H9 (cell line): Measurements from ENCODE around the gene WNT2. TPM values are rescaled to one million over a fixed set of nuclear protein-coding genes. Genes with fewer than 3 reads are reported as not detected.

Experiments
- DNase-seq: peaks from one replicate; pipeline ENCODE4 v3.0.0-alpha.2; 2017
- H2AFZ ChIP-seq: one replicate; pipeline ENCODE4 v1.6.1; 2013; ENCODE audit warnings: mild to moderate bottlenecking, low read length, control low read depth, moderate library complexity
- H2AK5ac ChIP-seq: 2 replicates; pipeline ENCODE4 v1.6.1; 2013; ENCODE audit warnings: low read length, control low read depth, mixed read lengths; ENCODE audit not compliant: insufficient read length
- H2BK120ac ChIP-seq: one replicate; pipeline ENCODE4 v1.6.1; 2013; ENCODE audit warnings: low read depth, mild to moderate bottlenecking, low read length, control low read depth, inconsistent platforms; ENCODE audit not compliant: poor library complexity, severe bottlenecking
- H2BK12ac ChIP-seq: 2 replicates; pipeline ENCODE4 v1.6.1; 2013; ENCODE audit warnings: low read length, control low read depth, mixed read lengths, low read depth; ENCODE audit not compliant: insufficient read length
- H2BK15ac ChIP-seq: 2 replicates; pipeline ENCODE4 v1.6.1; 2013; ENCODE audit warnings: low read depth, low read length, control low read depth
- H2BK20ac ChIP-seq: one replicate; pipeline ENCODE4 v1.6.1; 2013; ENCODE audit warnings: low read depth, mild to moderate bottlenecking, low read length, control low read depth, inconsistent platforms; ENCODE audit not compliant: poor library complexity, severe bottlenecking
- H2BK5ac ChIP-seq: 2 replicates; pipeline ENCODE4 v1.6.1; 2013; ENCODE audit warnings: low read length, control low read depth, mixed read lengths; ENCODE audit not compliant: insufficient read length
- H3K14ac ChIP-seq: 2 replicates; pipeline ENCODE4 v1.6.1; 2013; ENCODE audit warnings: low read length, control low read depth; ENCODE audit not compliant: insufficient read depth
- H3K18ac ChIP-seq: 2 replicates; pipeline ENCODE4 v1.6.1; 2013; ENCODE audit warnings: low read depth, mild to moderate bottlenecking, mixed read lengths, low read length, control low read depth; ENCODE audit not compliant: insufficient read length
- H3K23ac ChIP-seq: 2 replicates; pipeline ENCODE4 v1.6.1; 2013; ENCODE audit warnings: low read length, control low read depth, mixed read lengths, low read depth; ENCODE audit not compliant: insufficient read length
- H3K23me2 ChIP-seq: 2 replicates; pipeline ENCODE4 v1.6.1; 2013; ENCODE audit warnings: low read depth, mild to moderate bottlenecking, mixed read lengths, low read length, control low read depth; ENCODE audit not compliant: insufficient read length, poor library complexity, severe bottlenecking
- H3K27ac ChIP-seq: 2 replicates; pipeline ENCODE4 v1.5.1; 2013; ENCODE audit warnings: low read length, control low read depth, mixed read lengths, low read depth; ENCODE audit not compliant: insufficient read length
- H3K27me3 ChIP-seq: 2 replicates; pipeline ENCODE4 v1.6.1; 2013; ENCODE audit warnings: low read length, control low read depth, inconsistent platforms; ENCODE audit not compliant: insufficient read depth
- H3K4ac ChIP-seq: 2 replicates; pipeline ENCODE4 v1.6.1; 2013; ENCODE audit warnings: low read depth, mild to moderate bottlenecking, control low read depth, inconsistent platforms, low read length, moderate library complexity
- H3K4me1 ChIP-seq: 2 replicates; pipeline ENCODE4 v1.6.1; 2013; ENCODE audit warnings: low read length, control low read depth, inconsistent platforms; ENCODE audit not compliant: insufficient read depth
- H3K4me2 ChIP-seq: 2 replicates; pipeline ENCODE4 v1.6.1; 2013; ENCODE audit warnings: low read length, control low read depth, mixed read lengths; ENCODE audit not compliant: insufficient read length, insufficient read depth
- H3K56ac ChIP-seq: 2 replicates; pipeline ENCODE4 v1.6.1; 2013; ENCODE audit warnings: low read depth, mild to moderate bottlenecking, mixed read lengths, low read length, control low read depth; ENCODE audit not compliant: insufficient read length
- H3K79me1 ChIP-seq: 2 replicates; pipeline ENCODE4 v1.6.1; 2013; ENCODE audit warnings: low read depth, mild to moderate bottlenecking, moderate library complexity, low read length, control low read depth, inconsistent platforms; ENCODE audit not compliant: insufficient read depth, poor library complexity, severe bottlenecking
- H3K79me2 ChIP-seq: 2 replicates; pipeline ENCODE4 v1.6.1; 2013; ENCODE audit warnings: low read length, control low read depth, inconsistent platforms; ENCODE audit not compliant: insufficient read depth
- H3K9ac ChIP-seq: 2 replicates; pipeline ENCODE4 v1.6.1; 2013; ENCODE audit warnings: low read length, control low read depth, mixed read lengths; ENCODE audit not compliant: insufficient read length; ENCODE audit errors: extremely low read depth
- H3K9me3 ChIP-seq: one replicate; pipeline ENCODE4 v1.6.1; 2013; ENCODE audit warnings: low read depth, low read length, inconsistent platforms; ENCODE audit not compliant: control insufficient read depth
- H3T11ph ChIP-seq: one replicate; pipeline ENCODE4 v1.6.1; 2013; ENCODE audit warnings: mild to moderate bottlenecking, low read length, control low read depth, inconsistent platforms
- H4K20me1 ChIP-seq: one replicate; pipeline ENCODE4 v1.6.1; 2013; ENCODE audit not compliant: control insufficient read depth, insufficient read length, insufficient read depth
- H4K5ac ChIP-seq: 2 replicates; pipeline ENCODE4 v1.6.1; 2013; ENCODE audit warnings: low read depth, mild to moderate bottlenecking, mixed read lengths, low read length, control low read depth; ENCODE audit not compliant: insufficient read length
- H4K8ac ChIP-seq: replicated peaks from 2 replicates; pipeline ENCODE4 v1.6.1; 2013; ENCODE audit warnings: low read length, control low read depth, mixed read lengths, low read depth; ENCODE audit not compliant: insufficient read length
- H4K91ac ChIP-seq: 2 replicates; pipeline ENCODE4 v1.6.1; 2013; ENCODE audit warnings: low read depth, mild to moderate bottlenecking, moderate library complexity, mixed read lengths, low read length, control low read depth; ENCODE audit not compliant: insufficient read length
- H3K27ac Mint-ChIP-seq, 3 experiments: 2 replicates in 2 of 3; 3 replicates in 1 of 3; pipeline ENCODE4 v1.8.0; 2020 to 2021; ENCODE audit warnings: mixed read lengths in 3 of 3, mild to moderate bottlenecking in 1 of 3, moderate library complexity in 1 of 3
- H3K27me3 Mint-ChIP-seq: 2 replicates; pipeline ENCODE4 v1.8.0; 2021; ENCODE audit warnings: low read depth, mild to moderate bottlenecking, moderate library complexity, mixed read lengths
- H3K36me3 Mint-ChIP-seq, 3 experiments: 2 replicates in 2 of 3; 3 replicates in 1 of 3; pipeline ENCODE4 v1.8.0; 2020 to 2021; ENCODE audit warnings: low read depth in 3 of 3, mixed read lengths in 3 of 3; ENCODE audit not compliant: insufficient read depth in 1 of 3
- H3K4me1 Mint-ChIP-seq, 2 experiments: 2 replicates each; pipeline ENCODE4 v1.8.0; 2020; ENCODE audit warnings: mixed read lengths in 2 of 2
- H3K4me3 Mint-ChIP-seq, 2 experiments: 2 replicates in 1 of 2; 3 replicates in 1 of 2; pipeline ENCODE4 v1.8.0; 2020 to 2021; ENCODE audit warnings: mild to moderate bottlenecking in 2 of 2, mixed read lengths in 2 of 2, moderate library complexity in 1 of 2
- H3K9me3 Mint-ChIP-seq, 2 experiments: 2 replicates in 1 of 2; 3 replicates in 1 of 2; pipeline ENCODE4 v1.8.0; 2020; ENCODE audit warnings: mild to moderate bottlenecking in 2 of 2, mixed read lengths in 2 of 2, moderate library complexity in 1 of 2
- WGBS: extraction: QIAGEN DNeasy Blood & Tissue Kit; methylation state at CpG from one replicate; pipeline ENCODE4 v1.1.7; 2013; ENCODE audit warnings: missing lambda C conversion rate, low lambda C conversion rate, mixed read lengths; ENCODE audit not compliant: insufficient read length; ENCODE audit errors: extremely low coverage; 5-methylcytosine and 5-hydroxymethylcytosine counted together
- total RNA-seq: library from RNA; stranded (reverse); gene quantifications from 2 replicates; pipeline ENCODE4 v1.2.1, GENCODE V29; 2021
- TF ChIP-seq, protein P1 (sequence below): fragments of 200-600 bp; sonication (generic); conservative IDR thresholded peaks from 3 replicates; pipeline ENCODE4 v1.8.0; 2021; ENCODE audit warnings: antibody characterized with exemption, mild to moderate bottlenecking

Gene WNT2
- total RNA-seq, 1 experiment from 2014 or later = not detected

DNA sequence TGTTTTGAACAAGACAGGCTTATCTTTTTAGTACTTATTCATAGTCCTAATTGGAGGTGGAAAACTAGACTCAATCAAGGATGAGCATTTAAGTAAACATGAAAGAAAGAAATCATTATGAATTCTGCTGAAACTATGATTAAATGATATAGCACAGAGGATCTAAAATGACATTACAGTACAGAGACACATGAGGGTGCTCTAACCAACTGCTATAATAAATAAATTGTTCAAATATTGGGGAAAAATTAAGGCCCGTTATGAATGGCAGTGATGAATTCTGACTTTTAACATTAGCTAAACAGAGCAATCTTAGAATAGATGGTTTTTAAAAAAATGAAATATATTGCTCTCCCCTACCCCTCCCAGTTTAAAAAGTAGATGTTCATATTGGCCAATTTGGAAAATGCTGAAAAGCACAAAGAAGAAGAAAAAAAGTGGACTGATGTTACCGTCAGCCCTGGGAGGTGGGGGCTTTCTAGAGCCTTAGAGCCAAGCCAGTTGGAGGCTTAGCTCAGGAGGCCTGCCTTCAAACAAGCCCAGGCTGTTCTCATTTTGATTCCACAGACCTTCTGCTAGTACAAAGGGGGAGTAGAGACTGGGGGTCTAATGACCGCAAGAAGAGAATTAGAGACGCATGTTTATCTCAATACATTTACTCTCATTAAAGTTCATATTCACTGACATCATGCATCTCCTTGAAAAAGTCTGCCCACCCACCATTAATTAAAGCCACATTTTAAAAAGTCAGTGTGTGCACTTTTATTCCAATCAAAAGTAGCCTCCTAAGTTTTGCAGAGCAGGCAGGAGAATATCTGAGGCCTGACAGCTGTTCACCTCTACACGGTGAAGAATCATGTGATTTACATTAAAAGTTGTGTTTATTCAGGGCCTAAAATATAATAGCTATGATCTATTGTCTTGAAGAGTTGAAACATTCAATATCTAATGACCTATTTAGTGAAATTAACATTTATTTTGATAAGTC is 10.0 kb downstream of the WNT2 start:
- no peak overlapping the region for H3K9ac ChIP-seq
- no CpG with 5 or more reads among the region's 5 CpGs for WGBS
- H3K79me2 ChIP-seq = no peaks in the 10 kb centered on the region
- H3K4me1 ChIP-seq = no peaks in the 10 kb centered on the region
- no peak overlapping the region for H3K27ac ChIP-seq
- H4K5ac ChIP-seq = no peak overlapping the region
- H3K4ac ChIP-seq = no peak overlapping the region
- H2BK20ac ChIP-seq = no peak overlapping the region
- Mint-ChIP-seq H3K4me3 (no peak overlapping the region), H3K4me1 (peaks cover 16 to 18% of the 10 kb centered on the region in 2 experiments), H3K27me3 (peaks cover 12% of the 10 kb centered on the region), H3K9me3 (no peaks in the 10 kb centered on the region), H3K36me3 (no peaks in the 10 kb centered on the region), H3K27ac (no peak overlapping the region)
- H2BK12ac ChIP-seq = no peak overlapping the region
- H2BK120ac ChIP-seq = no peak overlapping the region
- no peak for DNase-seq
- H3K27me3 ChIP-seq = no peaks in the 10 kb centered on the region; the same call in 1 of the 2 replicates
- H3K18ac ChIP-seq = no peak overlapping the region
- H2BK15ac ChIP-seq = no peak overlapping the region
- H4K20me1 ChIP-seq = no peaks in the 10 kb centered on the region
- H3K9me3 ChIP-seq = no peaks in the 10 kb centered on the region
- H2AFZ ChIP-seq = no peak overlapping the region
- TF ChIP-seq, protein P1, sequence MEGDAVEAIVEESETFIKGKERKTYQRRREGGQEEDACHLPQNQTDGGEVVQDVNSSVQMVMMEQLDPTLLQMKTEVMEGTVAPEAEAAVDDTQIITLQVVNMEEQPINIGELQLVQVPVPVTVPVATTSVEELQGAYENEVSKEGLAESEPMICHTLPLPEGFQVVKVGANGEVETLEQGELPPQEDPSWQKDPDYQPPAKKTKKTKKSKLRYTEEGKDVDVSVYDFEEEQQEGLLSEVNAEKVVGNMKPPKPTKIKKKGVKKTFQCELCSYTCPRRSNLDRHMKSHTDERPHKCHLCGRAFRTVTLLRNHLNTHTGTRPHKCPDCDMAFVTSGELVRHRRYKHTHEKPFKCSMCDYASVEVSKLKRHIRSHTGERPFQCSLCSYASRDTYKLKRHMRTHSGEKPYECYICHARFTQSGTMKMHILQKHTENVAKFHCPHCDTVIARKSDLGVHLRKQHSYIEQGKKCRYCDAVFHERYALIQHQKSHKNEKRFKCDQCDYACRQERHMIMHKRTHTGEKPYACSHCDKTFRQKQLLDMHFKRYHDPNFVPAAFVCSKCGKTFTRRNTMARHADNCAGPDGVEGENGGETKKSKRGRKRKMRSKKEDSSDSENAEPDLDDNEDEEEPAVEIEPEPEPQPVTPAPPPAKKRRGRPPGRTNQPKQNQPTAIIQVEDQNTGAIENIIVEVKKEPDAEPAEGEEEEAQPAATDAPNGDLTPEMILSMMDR = no peak; the same call in 2 of the 3 replicates
- no peaks in the 10 kb centered on the region for H3K79me1 ChIP-seq
- no peaks in the 10 kb centered on the region for H3K23me2 ChIP-seq
- H4K8ac ChIP-seq = no peak overlapping the region
- H3K56ac ChIP-seq = no peak overlapping the region
- H2BK5ac ChIP-seq = no peak overlapping the region
- no peak overlapping the region for H3T11ph ChIP-seq
- H3K23ac ChIP-seq = no peak overlapping the region
- H3K14ac ChIP-seq = no peak overlapping the region
- no peak overlapping the region for H4K91ac ChIP-seq
- no peak overlapping the region for H3K4me2 ChIP-seq
- H2AK5ac ChIP-seq = no peak overlapping the region
